GM19438 (cell line): ENCODE measurements around the gene IL4I1.
"Not testable (repeated sequence)": the region's sequence is repeated elsewhere in the genome, so short reads cannot be mapped to it uniquely, and the experiment has no call there.

Experiments
- ATAC-seq: cut with Tn5 transposase; IDR thresholded peaks from one replicate; pipeline ENCODE4 v1.9.1; 2021; ENCODE audit warnings: low read depth; ENCODE audit not compliant: unreplicated experiment

IL4I1 gene

DNA sequence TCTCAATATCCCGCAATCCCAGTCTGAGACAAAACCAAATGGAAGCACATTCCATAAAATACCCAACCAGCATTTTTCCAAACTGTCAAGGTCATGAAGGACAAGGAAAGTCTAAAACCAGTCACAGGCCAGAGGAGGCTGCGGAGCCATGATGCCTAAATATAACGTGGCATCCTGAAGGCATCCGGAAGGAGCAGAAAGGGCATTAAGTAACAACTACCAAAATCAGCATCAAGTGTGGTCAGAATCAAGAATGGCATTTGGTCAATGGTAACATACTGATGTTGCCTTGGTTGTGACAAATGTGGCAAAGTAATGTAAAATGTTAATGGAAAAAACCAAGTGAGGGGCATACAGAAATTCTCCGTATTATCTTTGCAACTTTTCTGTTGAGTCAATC, 28.8 kb upstream of the IL4I1 start:
- ATAC-seq: no peak

DNA sequence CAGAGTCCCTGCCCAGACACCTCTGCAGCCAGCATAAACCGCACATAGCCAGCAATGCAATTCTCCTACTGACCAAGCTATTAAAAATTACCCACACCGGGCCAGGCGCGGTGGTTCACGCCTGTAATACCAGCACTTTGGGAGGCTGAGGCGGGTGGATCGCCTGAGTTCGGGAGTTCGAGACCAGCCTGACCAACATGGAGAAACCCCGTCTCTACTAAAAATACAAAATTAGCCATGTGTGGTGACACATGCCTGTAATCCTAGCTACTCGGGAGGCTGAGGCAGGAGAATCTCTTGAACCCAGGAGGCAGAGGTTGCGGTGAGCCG, 28.2 kb upstream of the IL4I1 start:
- ATAC-seq: not testable (repeated sequence)

DNA sequence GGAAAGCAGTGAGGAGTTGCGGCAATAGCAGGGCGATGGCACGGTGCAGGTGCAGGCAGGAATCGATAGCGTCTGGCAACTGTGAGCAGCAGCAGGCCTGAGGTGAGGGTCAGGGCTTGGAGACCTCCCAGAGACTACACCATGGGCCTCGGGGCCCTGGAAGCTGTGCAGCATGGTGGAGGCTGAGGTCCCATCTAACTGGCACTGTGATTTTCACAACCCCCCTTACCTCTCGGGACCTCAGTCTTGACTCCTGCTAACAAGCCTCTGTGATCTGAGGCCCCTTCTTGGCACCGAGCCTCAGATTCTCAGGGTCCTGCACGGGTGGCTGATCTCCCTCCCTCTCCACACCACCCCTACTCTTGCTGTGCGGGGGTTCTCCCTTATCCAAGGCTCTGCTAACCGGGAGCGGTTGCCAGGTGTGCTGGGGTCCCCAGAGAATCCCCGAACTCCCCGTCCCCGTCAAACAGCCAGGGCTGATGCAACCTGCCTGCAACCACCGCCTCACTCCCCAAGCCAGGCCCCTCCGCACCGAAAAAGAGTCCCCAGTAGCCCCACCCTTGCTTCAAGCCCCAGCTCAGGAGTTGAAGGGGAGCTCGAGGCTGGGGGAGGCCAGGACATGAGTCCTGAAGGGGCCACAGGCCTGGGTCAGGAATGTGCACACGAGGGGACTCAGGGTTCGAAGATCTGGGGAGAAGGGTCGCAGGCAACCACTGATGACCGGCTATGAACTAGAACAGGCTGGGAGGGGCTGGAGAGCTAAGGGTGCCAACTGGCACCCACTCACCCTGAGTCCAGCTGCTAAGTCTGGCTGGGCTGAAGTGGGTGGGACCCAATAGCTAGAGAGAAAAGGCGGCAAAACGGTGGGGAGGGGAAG, 27.6 kb upstream of the IL4I1 start:
- no peak for ATAC-seq

DNA sequence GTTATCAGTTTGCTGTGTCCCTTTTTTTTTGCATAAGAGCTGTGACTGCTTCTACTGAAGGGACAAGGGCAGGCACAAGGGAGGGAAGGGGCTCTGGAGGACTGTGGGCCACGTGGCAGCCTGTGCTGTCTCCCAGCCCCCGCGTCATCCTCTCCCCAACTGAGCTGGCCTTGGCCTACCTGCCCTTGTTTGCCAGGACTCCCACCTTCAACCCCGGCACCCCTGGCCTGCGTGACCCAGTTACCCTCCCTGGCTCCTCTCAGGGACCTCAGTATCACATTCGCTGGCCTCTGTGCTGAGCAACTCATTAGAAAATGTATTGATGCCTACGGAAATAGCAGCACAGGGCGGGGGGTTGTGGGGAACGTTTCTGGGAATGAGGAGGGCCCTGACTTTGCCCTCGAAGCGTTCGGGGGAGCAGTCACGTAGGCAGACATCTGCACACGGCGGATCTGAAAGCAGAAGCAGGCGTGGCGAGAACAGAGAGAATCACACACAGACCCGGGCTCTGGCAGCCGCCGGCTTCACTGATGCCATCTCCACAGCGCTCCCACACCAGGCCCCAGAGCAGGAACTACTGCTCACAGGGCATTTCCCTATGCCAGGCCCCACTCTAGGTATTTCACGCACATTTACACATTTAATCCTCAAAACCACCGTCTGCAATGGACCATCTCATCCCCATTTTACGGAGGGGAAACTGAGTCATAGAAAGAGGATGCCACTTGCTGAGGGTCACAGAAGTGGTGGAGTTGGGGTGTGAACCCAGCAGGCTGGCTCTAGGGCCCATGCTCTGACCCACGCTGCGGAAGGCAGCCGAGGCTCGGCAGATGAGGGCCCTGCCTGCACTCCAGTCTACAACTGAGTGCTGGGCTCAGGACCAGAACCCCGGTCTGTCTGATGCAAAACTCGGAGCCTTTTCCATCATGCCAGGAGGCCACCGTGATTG, 26.6 kb upstream of the IL4I1 start:
- no peak for ATAC-seq

DNA sequence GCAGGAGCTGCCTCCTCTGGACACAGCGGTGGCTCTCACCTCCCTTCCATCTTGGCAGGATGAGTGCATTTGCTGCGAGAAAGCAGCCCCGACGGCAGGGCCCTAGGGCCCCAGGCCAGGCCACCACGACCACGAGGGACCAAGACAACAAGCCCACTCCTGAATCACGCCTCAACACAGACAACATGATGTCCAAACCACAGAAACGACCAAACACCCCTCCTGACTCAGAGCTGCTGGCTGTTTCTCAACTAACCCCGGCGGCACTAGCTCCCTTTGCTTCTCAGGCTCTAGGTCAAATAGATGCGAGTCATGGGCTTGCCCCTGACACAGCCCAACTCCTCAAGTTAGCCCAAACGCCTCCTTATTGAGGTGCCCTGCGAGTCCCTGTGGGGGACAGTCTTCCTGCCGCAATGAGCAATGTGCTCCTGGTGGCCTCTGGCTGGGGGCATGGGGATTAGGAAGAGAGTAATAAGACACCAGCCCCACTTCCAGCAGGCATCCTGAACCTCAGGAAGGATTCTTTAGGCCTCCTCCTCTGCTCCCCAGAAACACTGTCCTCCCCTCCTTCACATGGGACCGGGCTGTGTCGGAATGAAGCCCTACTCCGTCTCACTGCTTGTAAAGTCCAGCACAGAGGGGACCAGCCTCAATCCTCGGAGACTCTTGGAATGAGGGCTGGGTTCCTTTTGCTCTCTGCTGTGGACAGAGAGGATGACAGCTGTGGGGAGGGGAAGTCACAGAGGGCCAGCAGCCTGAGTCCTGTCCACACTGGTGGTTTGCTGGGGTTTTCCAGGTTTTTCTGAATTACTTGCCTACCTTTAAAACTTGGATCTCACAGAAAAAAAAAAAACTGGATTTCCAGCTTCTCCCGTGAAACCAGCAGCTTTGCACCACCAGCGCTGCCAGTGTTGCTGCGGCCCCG, 25.4 kb upstream of the IL4I1 start:
- no peak for ATAC-seq

DNA sequence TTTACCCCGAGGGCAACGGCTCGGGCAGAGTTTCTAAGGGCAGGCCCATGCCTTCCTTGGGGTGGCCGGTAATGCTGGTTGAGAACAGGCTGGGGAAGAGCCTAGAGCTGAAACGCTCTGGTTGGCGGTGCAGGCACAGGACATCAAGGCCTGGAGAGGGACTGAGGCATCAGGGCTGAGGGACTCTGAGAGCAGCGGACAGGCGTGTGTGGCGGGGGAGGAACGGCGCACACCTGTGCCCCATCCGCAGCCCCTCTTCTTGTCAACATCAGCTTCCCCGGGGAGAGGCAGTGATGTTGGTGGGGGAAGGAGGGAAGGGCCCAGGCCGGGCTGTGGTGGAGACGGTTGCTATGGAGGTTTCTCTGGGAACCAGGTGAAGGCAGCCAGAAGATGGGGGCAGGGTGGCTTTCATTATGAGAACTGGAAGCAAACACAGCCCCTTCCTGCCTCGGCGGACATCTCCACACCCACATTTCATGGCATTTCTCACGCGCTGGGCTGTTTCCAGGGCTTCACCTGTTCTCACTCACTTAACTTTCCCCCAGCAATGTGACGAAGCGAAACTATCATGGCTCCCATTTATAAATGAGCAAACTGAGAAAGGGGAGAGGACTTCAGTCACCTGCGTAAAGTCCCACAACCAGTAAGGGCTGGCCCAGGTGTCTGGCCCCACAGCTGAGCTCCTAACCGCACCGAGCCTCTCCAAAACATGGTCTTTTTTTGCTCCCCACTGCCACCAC, 24.1 kb upstream of the IL4I1 start:
- ATAC-seq: no peak

DNA sequence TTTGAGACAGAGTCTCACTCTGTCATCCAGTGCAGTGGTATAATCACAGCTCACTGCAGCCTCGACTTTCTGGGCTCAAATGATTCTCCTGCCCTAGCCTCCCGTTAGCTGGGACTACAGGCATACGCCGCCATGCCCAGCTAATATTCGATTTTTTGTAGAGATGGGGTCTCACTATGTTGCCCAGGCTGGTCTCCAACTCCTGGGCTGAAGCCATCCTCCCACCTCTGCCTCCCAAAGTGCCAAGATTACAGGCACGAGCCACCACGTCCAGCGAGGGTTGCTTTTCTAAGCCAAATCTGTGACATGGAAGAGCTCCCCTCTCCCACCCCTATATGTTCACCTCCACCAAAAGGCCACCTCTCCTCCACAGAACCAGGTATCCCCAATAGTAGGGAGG, 21.4 kb upstream of the IL4I1 start:
- no peak for ATAC-seq

DNA sequence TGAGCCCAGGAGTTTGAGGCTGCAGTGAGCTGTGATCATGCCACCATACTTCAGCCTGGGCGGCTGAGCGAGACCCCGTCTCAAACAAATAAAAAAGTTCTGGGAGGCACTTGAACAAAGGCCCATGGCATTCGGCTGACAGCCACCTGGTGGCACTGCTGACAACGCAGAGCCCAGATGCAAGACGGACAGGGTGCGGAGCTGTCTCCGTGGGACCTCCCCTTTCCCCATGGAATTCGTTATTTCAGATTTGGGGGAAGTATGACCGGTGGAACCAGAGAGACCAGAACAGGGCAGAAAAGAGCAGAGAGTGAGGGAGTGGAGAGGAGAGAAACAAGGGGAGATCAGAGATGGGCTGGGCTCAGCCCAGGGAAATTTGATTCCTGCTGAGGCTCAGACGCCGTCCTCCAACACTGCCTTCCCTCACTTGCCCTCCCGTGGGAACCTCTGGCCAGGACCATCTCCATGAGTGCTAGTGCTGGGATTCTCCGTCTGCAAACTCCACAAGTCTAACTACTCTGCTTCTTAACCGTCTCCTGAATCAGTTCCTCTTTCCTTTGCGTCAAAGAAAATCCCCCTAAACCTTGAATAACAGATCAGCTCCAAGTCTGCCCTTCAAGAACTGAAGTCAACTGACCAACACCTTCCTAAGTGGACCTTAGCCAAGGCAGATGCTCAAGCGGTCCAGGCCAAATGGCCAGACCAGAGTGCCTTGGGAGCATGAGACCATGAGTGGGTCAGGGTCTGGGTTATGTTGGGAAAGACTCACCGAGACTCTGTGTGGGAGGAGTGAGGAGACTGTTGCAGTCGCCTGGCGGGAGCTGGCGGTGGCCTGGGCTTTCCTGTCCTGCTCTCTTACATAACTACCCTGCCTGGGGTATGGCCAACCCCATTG, 20.4 kb upstream of the IL4I1 start:
- no peak for ATAC-seq

DNA sequence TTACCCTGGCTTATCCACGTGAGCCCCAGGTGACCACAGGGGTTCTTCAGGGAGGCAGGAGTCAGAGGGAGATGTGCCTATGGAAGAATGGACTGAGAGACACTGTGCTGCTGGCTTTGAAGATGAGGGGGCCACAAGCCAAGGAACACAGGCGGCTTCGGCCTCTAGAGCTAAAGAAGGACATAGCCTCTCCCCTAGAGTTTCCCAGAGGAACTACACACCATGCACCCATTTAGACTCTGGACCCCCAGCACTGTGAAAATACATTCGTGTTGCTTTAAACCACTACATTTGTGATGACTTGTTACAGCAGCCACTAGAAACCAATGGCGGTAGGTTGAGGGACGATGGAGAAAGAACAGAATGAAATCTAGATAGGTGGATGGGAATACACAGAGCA, 18.6 kb upstream of the IL4I1 start:
- ATAC-seq: no peak

DNA sequence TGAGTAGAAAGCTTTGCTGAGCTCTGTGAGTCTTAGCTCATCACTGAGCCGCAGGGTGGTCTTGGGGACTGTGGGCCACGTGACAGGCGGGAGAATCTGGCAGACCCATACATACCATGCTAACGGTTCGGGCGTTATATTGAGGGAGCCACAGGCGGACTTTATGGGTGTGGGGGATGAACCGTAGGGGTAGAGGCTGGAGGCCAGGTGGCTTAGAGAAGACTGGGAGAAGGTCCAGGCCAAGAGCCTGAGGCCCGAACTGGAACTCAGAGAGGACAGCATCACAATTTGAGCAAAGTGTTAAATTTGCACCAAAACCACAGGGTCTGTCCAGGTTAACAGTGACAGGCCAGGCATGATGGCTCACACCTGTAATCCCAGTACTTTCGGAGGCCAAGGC, 17.0 kb upstream of the IL4I1 start:
- no peak for ATAC-seq

DNA sequence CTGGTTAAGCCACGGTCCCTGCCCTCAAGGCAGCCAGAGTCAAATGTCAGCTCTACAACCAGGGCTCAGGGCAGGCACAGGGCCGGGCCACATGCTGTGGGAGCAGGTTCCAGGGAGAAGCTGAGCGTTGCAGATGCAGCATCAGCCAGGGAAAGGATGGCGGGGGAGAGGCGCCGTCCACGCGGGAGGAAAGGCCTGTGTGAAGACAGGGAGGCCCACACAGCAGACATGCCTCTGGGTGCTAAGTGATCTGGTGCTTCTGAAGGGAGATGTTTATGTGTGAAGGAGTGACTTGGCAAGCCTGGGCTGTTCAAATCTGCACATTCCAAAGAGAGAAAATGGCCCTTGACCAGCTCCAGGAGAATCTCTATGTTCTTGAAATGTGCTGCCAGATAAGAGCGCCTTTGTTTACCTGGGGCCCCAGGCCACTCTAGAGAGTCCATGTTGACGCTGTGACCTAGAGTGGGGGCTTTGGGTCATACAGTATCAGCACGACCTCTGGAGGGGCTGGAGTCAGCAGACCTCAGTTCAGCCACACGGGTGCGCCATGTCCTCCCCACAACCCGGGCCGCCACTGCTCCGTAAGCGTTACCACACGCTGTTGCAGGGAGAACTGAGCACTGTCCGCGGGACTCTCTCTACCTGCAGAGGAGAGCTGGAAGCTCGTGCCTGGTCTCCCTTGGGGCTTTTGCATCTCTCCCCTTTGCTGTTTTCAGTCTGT, 16.4 kb upstream of the IL4I1 start:
- no peak for ATAC-seq

DNA sequence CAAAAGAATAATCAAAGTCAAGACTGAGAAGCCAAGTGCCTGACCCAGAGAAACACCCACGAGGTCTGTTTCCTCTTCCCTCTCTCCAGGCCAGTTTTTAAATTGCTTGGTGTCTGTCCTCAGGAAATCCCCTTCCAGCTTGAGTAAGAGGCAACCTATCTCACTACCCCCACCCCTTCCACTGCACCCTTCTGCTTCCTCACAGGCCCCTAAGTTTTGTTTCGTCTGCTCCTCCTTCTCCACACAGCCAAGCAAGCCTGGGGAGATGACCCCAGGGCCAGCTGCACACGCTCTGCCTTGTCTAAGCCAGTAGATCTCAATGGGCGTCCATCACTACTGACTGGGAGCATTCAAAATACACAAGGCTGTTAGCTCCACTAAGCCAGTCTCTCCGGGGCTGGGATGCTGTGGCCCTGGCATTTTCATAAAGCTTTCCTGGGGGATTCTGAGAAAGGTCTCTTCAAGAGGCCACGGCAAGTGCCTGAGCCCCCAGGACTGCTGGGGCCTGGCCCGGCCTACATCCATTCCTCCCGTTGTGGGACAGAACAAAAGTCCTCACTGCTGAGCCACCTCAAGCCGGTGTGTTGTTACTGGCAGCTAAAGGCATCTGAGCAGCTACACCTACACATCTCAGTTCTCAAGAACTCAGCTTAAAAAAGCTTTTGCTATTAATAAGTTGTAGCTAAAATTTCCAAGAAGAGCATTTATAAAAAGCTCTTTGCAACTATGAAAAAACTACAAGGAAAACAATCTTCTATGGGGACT, 14.9 kb upstream of the IL4I1 start:
- no peak for ATAC-seq

DNA sequence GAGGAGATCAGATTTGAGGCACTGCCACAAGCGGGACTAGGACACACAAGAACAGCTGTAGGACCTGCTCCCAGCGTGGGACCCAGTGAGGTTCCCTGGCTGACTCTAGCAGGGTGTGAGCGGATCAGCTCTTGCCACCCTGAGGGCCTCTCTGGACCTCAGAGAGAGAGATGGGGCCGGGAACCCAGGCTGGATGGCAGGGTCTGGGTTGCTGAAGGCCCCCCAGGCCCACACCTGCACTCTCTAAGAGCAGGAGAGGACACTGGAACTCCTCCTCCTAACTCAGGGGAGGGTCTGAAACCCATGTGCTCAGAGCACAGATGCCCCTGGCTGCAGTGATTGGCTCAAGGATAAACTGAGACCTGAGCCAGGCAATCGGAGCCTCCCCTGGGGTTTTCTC, 13.5 kb upstream of the IL4I1 start:
- ATAC-seq: no peak

DNA sequence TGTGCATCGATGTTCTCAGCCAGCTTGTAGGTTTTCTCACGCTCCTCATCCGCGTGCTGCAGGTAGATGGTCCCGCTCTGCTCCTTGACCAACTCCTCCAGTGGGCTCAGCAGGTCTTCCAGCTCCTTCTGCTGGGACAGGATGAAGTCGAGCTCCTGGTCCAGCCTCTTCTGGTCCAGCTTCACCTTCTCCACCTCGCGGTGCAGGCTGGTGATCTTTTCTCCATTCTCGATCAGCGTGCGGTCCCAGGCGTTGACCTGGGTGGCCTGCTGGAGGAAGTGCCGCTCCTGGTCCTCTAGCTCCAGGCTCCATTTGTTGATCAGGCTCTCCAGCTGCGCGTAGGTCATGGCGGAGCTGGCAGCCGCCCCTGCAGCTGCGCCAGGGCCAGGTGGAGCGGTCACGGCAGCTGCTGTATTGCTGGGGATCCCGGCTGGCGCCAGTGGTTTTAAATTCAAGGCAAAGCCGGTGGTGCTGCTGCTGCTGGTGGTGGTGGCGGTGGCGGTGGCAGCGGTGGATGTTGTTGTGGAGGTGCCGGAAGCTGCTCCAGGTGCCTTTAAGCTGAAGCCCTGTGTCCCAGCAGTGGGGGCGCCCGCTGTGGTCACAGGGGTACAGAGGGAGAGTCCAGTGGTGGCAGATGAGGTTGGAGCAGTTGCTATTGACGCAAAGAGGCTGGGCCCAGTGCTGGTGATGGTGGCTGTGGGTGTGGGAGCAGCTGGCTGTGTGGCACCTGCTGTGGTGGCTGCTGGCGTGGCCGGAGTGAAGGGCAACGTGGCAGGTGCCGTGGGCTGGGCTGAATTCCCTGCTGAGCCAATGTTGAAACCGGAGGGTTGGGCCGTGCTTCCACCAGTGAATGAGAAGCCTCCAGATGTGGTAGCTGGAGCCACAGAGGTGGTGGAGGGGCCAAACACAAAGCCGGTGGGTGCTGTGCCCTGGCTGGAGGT, 12.1 kb upstream of the IL4I1 start:
- no peak for ATAC-seq

DNA sequence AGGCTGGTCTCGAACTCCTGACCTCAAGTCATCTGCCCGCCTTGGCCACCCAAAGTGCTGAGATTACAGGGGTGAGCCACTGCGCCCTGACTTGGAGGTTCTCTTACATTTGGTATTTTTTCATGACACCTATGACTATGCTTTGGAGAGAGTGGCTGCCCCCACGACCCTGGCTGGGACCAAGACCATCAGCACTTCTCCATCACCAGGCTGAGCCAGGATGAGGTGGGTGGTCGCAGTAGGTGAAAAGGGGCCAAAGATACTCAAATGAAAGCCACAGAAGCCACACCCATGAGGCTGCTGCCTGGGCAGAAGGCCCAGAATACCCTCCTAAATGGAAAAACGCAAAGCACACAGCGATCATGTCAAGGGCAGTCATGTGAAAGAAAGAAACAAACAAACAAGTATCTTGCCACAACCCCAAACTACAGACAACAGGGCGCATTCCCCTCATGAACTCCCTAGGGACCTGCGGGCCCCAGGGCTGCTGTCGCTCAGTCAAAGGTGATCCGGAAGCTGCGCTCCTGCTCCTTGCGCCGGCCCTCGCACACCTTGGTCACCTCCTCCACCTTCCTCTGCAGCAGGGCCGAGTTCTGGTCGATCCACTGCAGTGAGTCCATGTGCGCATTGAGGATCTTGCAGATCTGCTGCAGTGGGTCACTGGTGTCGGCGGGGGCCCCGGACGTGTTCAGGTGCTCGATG, 11.2 kb upstream of the IL4I1 start:
- peak; percentile 38 for ATAC-seq
